Panc1 (cell line): ENCODE measurements around the gene TLCD2. TPM values are rescaled to one million over a fixed set of nuclear protein-coding genes. Genes with fewer than 3 reads are reported as not detected.

ENCODE experiments used
- ATAC-seq: fragments of 200-7000 bp; cut with Tn5 transposase; 2 replicates; pipeline ENCODE4 v1.9.1; 2020; ENCODE audit warnings: mild to moderate bottlenecking, moderate library complexity
- BruUV-seq: library from RNA; stranded (reverse); fragments of 400-500 nt; replicated peaks from 2 replicates; lab custom pipeline; 2021; lab: Mats Ljungman, UMichigan
- CTCF ChIA-PET: fragments of 300-600 bp; sonication (Branson Sonifier 250); formaldehyde crosslinking; loops from one replicate; lab custom pipeline; 2022; ENCODE audit warnings: antibody characterized with exemption; lab: Charles Lee
- POLR2A ChIA-PET: fragments of 300-600 bp; sonication (Branson Sonifier 250); formaldehyde crosslinking; loops from one replicate; lab custom pipeline; 2022; ENCODE audit warnings: antibody characterized with exemption; lab: Charles Lee
- DNase-seq: peaks from one replicate; pipeline ENCODE4 v3.0.0-alpha.2; 2010; ENCODE audit warnings: low read depth, low spot score
- H3K27ac ChIP-seq: 2 replicates; pipeline ENCODE4 v1.5.1; 2011; ENCODE audit warnings: mild to moderate bottlenecking, low read length, inconsistent platforms
- H3K27me3 ChIP-seq: fragments of 200-500 bp; sonication (Bioruptor generic); 2 replicates; pipeline ENCODE4 v1.6.0; 2014; ENCODE audit warnings: low read length, inconsistent platforms; ENCODE audit not compliant: control insufficient read depth, insufficient read depth
- H3K36me3 ChIP-seq: fragments of 200-500 bp; sonication (Bioruptor generic); 2 replicates; pipeline ENCODE4 v1.5.1; 2014; ENCODE audit warnings: inconsistent platforms, mild to moderate bottlenecking, low read length, moderate library complexity; ENCODE audit not compliant: control insufficient read depth, insufficient read depth
- H3K4me1 ChIP-seq: 2 replicates; pipeline ENCODE4 v1.5.1; 2011; ENCODE audit warnings: inconsistent platforms, mild to moderate bottlenecking, low read length, moderate library complexity; ENCODE audit not compliant: control insufficient read depth, insufficient read depth
- H3K4me3 ChIP-seq, 2 experiments: 2 replicates each; pipeline ENCODE4 v1.5.1; 2011 to 2012; ENCODE audit warnings: low read depth in 2 of 2, low read length in 2 of 2, mild to moderate bottlenecking in 2 of 2, inconsistent platforms in 1 of 2, moderate library complexity in 1 of 2
- H3K9me3 ChIP-seq: fragments of 200-500 bp; sonication (Bioruptor generic); 2 replicates; pipeline ENCODE4 v1.5.1; 2014; ENCODE audit warnings: low read depth, mild to moderate bottlenecking, inconsistent platforms, low read length, moderate library complexity; ENCODE audit not compliant: control insufficient read depth, insufficient read depth
- POLR2AphosphoS5 ChIP-seq: IDR thresholded peaks from 2 replicates; pipeline ENCODE4 v1.6.1; 2012; ENCODE audit warnings: mild to moderate bottlenecking, low read depth, low read length, moderate library complexity
- SIN3A ChIP-seq: IDR thresholded peaks from 2 replicates; pipeline ENCODE4 v1.6.1; 2012; ENCODE audit warnings: low read depth, mild to moderate bottlenecking, low read length, moderate library complexity, borderline replicate concordance; ENCODE audit not compliant: insufficient read depth
- TCF7L2 ChIP-seq: IDR thresholded peaks from 2 replicates; pipeline ENCODE4 v1.6.1; 2011; ENCODE audit warnings: mild to moderate bottlenecking, low read depth, low read length, inconsistent platforms
- in situ Hi-C: cut with HindIII; loops from 2 replicates; pipeline ENCODE4 v1.10.0; 2016; ENCODE audit warnings: low sequenced_read_pairs, low pct_unique_long_range_greater_than_20kb
- intact Hi-C: fragments of 100-400 bp; cut with micrococcal nuclease; formaldehyde crosslinking; loops from one replicate; pipeline ENCODE4 v1.10.0; 2022; ENCODE audit not compliant: unreplicated experiment
- total RNA-seq: library from RNA; stranded (reverse); gene quantifications from one replicate; pipeline ENCODE4 v1.2.1, GENCODE V29; 2021; ENCODE audit not compliant: unreplicated experiment
- TF ChIP-seq, protein P1 (sequence below): fragments of 450-650 bp; IDR thresholded peaks from 2 replicates; pipeline ENCODE4 v1.5.1; 2017; ENCODE audit warnings: mild to moderate bottlenecking
- TF ChIP-seq, protein P2 (sequence below), 2 experiments: IDR thresholded peaks; 2 replicates each; pipeline ENCODE4 v1.6.1; 2011 to 2012; ENCODE audit warnings: low read depth in 2 of 2, control low read depth in 1 of 2, low read length in 1 of 2, mild to moderate bottlenecking in 1 of 2, moderate library complexity in 1 of 2; ENCODE audit not compliant: insufficient read depth in 1 of 2

The TLCD2 gene
- total RNA-seq, 1 experiment from 2014 or later, result 7.0 TPM

DNA sequence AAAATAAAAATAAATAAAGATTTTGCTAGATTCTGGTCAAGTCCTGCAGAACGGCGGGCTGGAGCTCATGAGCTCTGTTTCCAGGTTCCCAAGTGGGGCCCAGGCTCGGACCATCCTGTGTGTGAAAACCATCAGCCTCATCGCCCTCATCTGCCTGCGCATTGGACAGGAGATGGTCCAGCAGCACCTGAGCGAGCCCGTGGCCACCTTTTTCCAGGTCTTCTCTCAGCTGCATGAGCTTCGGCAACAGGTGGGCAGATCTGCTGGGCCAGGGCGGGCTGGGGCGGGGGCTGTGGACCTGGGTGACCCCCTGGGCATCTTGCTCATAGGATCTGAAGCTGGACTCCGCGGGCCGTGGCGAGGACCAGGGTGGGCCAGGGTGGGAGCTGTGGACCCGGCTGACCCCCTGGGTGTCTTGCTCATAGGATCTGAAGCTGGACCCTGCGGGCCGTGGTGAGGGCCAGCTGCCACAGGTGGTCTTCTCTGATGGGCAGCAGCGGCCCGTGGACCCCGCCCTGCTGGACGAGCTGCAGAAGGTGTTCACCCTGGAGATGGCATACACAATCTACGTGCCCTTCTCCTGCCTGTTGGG is 22.2 kb upstream of the TLCD2 start:
- ChIA-PET CTCF (no interaction called here), POLR2A (no interaction called here)
- in situ Hi-C loops, result no loop called here
- H3K36me3 ChIP-seq, result no peaks in the 10 kb centered on the region
- ATAC-seq (no peak), DNase-seq (no peak)
- H3K27me3 ChIP-seq, result no peaks in the 10 kb centered on the region
- peaks cover 12% of the 10 kb centered on the region for H3K4me1 ChIP-seq
- intact Hi-C loops, result no loop called here
- TF ChIP-seq, protein P1, sequence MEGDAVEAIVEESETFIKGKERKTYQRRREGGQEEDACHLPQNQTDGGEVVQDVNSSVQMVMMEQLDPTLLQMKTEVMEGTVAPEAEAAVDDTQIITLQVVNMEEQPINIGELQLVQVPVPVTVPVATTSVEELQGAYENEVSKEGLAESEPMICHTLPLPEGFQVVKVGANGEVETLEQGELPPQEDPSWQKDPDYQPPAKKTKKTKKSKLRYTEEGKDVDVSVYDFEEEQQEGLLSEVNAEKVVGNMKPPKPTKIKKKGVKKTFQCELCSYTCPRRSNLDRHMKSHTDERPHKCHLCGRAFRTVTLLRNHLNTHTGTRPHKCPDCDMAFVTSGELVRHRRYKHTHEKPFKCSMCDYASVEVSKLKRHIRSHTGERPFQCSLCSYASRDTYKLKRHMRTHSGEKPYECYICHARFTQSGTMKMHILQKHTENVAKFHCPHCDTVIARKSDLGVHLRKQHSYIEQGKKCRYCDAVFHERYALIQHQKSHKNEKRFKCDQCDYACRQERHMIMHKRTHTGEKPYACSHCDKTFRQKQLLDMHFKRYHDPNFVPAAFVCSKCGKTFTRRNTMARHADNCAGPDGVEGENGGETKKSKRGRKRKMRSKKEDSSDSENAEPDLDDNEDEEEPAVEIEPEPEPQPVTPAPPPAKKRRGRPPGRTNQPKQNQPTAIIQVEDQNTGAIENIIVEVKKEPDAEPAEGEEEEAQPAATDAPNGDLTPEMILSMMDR, result no peak
- TF ChIP-seq TCF7L2 (no peak), POLR2AphosphoS5 (no peak), SIN3A (no peak)
- TF ChIP-seq, protein P2, sequence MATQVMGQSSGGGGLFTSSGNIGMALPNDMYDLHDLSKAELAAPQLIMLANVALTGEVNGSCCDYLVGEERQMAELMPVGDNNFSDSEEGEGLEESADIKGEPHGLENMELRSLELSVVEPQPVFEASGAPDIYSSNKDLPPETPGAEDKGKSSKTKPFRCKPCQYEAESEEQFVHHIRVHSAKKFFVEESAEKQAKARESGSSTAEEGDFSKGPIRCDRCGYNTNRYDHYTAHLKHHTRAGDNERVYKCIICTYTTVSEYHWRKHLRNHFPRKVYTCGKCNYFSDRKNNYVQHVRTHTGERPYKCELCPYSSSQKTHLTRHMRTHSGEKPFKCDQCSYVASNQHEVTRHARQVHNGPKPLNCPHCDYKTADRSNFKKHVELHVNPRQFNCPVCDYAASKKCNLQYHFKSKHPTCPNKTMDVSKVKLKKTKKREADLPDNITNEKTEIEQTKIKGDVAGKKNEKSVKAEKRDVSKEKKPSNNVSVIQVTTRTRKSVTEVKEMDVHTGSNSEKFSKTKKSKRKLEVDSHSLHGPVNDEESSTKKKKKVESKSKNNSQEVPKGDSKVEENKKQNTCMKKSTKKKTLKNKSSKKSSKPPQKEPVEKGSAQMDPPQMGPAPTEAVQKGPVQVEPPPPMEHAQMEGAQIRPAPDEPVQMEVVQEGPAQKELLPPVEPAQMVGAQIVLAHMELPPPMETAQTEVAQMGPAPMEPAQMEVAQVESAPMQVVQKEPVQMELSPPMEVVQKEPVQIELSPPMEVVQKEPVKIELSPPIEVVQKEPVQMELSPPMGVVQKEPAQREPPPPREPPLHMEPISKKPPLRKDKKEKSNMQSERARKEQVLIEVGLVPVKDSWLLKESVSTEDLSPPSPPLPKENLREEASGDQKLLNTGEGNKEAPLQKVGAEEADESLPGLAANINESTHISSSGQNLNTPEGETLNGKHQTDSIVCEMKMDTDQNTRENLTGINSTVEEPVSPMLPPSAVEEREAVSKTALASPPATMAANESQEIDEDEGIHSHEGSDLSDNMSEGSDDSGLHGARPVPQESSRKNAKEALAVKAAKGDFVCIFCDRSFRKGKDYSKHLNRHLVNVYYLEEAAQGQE (IDR thresholded peaks at IDR 0.05; ENCODE audit: insufficient read depth in 1 of 2, low read depth in 2 of 2, low read length in 1 of 2), result no peak
- H3K9me3 ChIP-seq, result no peaks in the 10 kb centered on the region
- no TSS peak for BruUV-seq
- H3K27ac ChIP-seq, result no peak overlapping the region
- H3K4me3 ChIP-seq, result no peak overlapping the region

DNA sequence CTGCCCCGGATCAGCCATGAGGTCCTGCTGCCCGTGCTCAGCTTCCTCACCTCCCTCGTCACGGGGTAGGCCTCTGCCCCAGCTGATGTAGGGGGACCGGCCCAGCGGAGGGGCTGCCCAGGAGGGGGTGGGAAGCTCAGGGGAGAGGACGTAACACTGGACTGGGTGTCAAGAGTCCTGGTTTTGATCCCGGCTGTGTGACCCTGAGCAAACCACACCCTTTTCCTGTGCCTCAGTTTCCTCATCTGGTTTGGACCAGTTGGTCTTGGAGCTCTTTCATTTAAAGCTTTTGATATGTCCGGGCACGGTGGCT is 21.0 kb upstream of the TLCD2 start:
- in situ Hi-C loops, result no loop called here
- intact Hi-C loops, result no loop called here
- no TSS peak for BruUV-seq
- Histone ChIP-seq H3K27me3 (no peaks in the 10 kb centered on the region), H3K27ac (no peak overlapping the region), H3K4me1 (peaks cover 7% of the 10 kb centered on the region), H3K9me3 (no peaks in the 10 kb centered on the region), H3K36me3 (no peaks in the 10 kb centered on the region), H3K4me3 (no peak overlapping the region)
- TF ChIP-seq TCF7L2 (no peak), POLR2AphosphoS5 (no peak), SIN3A (no peak)
- TF ChIP-seq, protein P2 (IDR thresholded peaks at IDR 0.05; ENCODE audit: insufficient read depth in 1 of 2, low read depth in 2 of 2, low read length in 1 of 2), result no peak
- TF ChIP-seq, protein P1, result no peak
- ATAC-seq (no peak), DNase-seq (no peak)
- CTCF ChIA-PET, result no interaction called here
- POLR2A ChIA-PET, result interaction anchor here (0.5 kb wide), 1 partner anchor 142 kb away, joined by 7 read pairs; no protein-coding TSS in a partner anchor
